Esophagus muscularis mucosa (tissue), 4 donors: Measurements from ENCODE around the gene LMF2. TPM values are rescaled to one million over a fixed set of nuclear protein-coding genes. Genes with fewer than 3 reads are reported as not detected.
"Not testable (repeated sequence)": the region's sequence is repeated elsewhere in the genome, so short reads cannot be mapped to it uniquely, and the experiment has no call there.

Source experiments
- DNase-seq: peaks from one replicate; pipeline ENCODE4 v3.0.0-alpha.2; 2017; ENCODE audit errors: extremely low spot score
- H3K27ac ChIP-seq, 4 donors: fragments of 200-600 bp; sonication (generic); replicated peaks in 1 of 4; 1 replicate in 3 of 4; 2 replicates in 1 of 4; pipeline ENCODE4 v1.5.1; 2016 to 2019; ENCODE audit warnings: mild to moderate bottlenecking in 1 of 4
- H3K27me3 ChIP-seq, 4 donors: fragments of 200-600 bp; sonication (generic); one replicate each; pipeline versions ENCODE4 v1.5.1 to v1.6.0; 2016 to 2019
- H3K36me3 ChIP-seq, 4 donors: fragments of 200-600 bp; sonication (generic); one replicate each; pipeline ENCODE4 v1.5.1; 2016 to 2019
- H3K4me1 ChIP-seq, 4 donors: fragments of 200-600 bp; sonication (generic); one replicate each; pipeline ENCODE4 v1.5.1; 2016 to 2019
- H3K4me3 ChIP-seq, 4 donors: fragments of 200-600 bp; sonication (generic); 1 replicate in 2 of 4; 2 replicates in 2 of 4; pipeline ENCODE4 v1.5.1; 2016 to 2019; ENCODE audit warnings: mild to moderate bottlenecking in 4 of 4, moderate library complexity in 1 of 4
- H3K9me3 ChIP-seq, 4 donors: fragments of 200-600 bp; sonication (generic); 1 replicate in 3 of 4; 2 replicates in 1 of 4; pipeline ENCODE4 v1.5.1; 2016 to 2019
- EP300 ChIP-seq: sonication (generic); formaldehyde crosslinking; IDR thresholded peaks from one replicate; pipeline ENCODE4 v1.6.1; 2017; ENCODE audit warnings: antibody characterized with exemption
- POLR2A ChIP-seq: fragments of 450-650 bp; IDR thresholded peaks from one replicate; pipeline ENCODE4 v1.6.1; 2017; ENCODE audit warnings: antibody characterized with exemption, moderate library complexity, mild to moderate bottlenecking, low read depth
- POLR2AphosphoS5 ChIP-seq, 2 donors: sonication (generic); formaldehyde crosslinking; IDR thresholded peaks; one replicate each; pipeline ENCODE4 v1.6.1; 2017; ENCODE audit warnings: antibody characterized with exemption in 2 of 2
- WGBS: methylation state at CpG from one replicate; pipeline ENCODE4 v1.1.5; 2018; 5-methylcytosine and 5-hydroxymethylcytosine counted together
- intact Hi-C: fragments of 100-400 bp; cut with DNase I; formaldehyde crosslinking; loops from one replicate; pipeline ENCODE4 v1.15.1; 2023
- total RNA-seq, 4 donors: library from RNA; depleted of rRNA; stranded (reverse); fragments of >200 nt; gene quantifications; one replicate each; pipeline versions ENCODE4 v1.1.0 to v1.2.1, GENCODE V29; 2016
- TF ChIP-seq, protein P1 (sequence below), 3 experiments: fragments of 200-600 bp in 2 of 3; fragments of 450-650 bp in 1 of 3; sonication (generic) in 2 of 3; IDR thresholded peaks; one replicate each; pipeline ENCODE4 v1.5.1; 2017 to 2019; ENCODE audit warnings: antibody characterized with exemption in 3 of 3, mild to moderate bottlenecking in 2 of 3, moderate library complexity in 1 of 3

LMF2 gene
- total RNA-seq, 4 donors from 2014 or later = 34.9 to 67.1 (median 46.8) TPM

DNA sequence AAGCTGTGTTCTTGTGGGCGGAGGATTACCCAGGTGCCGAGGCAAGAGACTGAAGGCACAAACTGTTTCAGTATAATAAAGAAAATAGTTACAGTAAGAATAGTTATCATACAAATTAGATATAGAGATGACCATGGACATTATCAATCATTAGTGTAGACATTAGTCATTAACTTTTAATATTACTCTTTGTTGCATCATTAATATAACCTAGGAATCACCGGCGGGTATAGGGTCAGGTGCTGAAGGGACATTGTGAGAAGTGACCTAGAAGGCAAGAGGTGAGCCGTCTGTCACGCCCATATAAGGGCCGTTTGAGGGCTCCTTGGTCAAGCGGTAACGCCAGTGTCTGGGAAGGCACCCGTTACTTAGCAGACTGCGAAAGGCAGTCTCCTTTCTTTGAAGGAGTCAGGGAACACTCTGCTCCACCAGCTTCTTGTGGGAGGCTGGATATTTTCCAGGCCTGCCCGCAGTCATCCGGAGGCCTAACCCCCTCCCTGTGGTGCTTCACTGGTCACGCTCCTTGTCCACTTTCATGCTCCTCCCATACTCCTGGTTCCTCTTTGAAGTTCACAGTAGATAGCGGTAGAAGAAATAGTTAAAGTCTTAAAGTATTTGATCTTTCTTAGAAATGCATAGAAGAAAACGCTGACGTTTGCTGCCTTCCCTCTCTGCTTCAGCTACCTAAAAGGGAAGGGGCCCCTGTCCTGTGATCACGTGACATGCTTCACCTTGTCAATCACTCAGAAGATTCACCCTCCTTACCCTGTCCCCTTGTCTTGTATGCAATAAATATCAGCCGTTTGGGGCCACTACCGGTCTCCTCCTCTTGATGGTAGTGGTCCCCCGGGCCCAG lies 26.6 kb upstream of the LMF2 start:
- H3K36me3 ChIP-seq, H3K4me3 ChIP-seq, DNase-seq, intact Hi-C loops, H3K9me3 ChIP-seq: not testable (repeated sequence)
- Histone ChIP-seq H3K27me3 (peaks cover 10 to 100% (median 40%) of the 10 kb centered on the region in 4 donors), H3K4me1 (peaks cover 31 to 48% (median 45%) of the 10 kb centered on the region in 4 donors), H3K27ac (peak overlapping the region in 3 of 4 donors; percentile 20 to 36 (median 30))
- TF ChIP-seq POLR2AphosphoS5 (IDR thresholded peaks at IDR 0.05) = peak in 1 of 2 donors; percentile 28
- 56% methylated on average over 21 of the region's 21 CpGs for WGBS

DNA sequence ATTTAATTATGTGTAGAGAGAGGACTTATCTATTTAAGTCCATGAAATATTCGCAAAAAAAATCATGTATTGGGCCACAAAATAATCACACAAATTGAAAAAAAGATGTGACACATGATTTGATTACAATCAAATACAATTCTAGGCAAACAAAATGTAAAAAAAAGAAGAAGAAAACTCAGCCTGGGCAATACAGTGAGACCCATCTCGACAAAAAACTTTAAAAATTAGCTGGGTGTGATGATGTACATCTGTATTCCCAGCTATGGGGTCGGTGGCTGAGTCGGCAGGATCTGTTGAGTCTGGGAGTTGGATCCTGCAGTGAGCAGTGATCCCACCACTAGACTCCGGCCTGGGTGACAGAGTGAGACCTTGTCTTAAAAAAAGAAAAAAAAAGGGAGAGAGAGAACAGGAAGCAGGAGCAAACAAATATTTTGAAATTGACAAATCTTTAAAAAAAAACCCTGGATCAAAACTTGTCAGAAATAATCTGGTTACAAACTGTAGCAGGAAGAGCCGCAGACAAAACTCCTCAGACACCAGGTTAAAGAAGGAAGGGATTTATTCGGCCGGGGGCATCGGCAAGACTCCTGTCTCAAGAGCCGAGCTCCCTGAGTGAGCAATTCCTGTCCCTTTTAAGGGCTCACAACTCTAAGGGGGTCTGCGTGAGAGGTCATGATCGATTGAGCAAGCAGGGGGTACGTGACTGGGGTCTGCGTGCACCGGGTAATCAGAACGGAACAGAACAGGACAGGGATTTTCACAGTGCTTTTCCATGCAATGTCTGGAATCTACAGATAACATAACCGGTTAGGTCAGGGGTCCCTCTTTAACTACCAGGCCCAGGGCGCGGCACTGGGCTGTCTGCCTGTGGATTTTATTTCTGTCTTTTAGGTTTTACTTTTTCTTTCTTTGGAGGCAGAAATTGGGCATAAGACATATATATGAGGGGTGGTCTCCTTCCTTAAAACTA lies 25.6 kb upstream of the LMF2 start:
- intact Hi-C loops = no loop called here
- Histone ChIP-seq H3K36me3 (no peaks in the 10 kb centered on the region), H3K4me1 (peaks cover 24 to 45% (median 44%) of the 10 kb centered on the region in 4 donors), H3K27me3 (peaks cover 10 to 91% (median 40%) of the 10 kb centered on the region in 4 donors), H3K4me3 (peak overlapping the region in 1 of 4 donors; percentile 62), H3K27ac (peak overlapping the region; percentile 79 to 93 (median 88)), H3K9me3 (no peaks in the 10 kb centered on the region)
- WGBS = 80% methylated on average over 19 of the region's 19 CpGs
- TF ChIP-seq POLR2AphosphoS5 (IDR thresholded peaks at IDR 0.05) (no peak), POLR2A (no peak), EP300 (no peak)
- TF ChIP-seq, protein P1, sequence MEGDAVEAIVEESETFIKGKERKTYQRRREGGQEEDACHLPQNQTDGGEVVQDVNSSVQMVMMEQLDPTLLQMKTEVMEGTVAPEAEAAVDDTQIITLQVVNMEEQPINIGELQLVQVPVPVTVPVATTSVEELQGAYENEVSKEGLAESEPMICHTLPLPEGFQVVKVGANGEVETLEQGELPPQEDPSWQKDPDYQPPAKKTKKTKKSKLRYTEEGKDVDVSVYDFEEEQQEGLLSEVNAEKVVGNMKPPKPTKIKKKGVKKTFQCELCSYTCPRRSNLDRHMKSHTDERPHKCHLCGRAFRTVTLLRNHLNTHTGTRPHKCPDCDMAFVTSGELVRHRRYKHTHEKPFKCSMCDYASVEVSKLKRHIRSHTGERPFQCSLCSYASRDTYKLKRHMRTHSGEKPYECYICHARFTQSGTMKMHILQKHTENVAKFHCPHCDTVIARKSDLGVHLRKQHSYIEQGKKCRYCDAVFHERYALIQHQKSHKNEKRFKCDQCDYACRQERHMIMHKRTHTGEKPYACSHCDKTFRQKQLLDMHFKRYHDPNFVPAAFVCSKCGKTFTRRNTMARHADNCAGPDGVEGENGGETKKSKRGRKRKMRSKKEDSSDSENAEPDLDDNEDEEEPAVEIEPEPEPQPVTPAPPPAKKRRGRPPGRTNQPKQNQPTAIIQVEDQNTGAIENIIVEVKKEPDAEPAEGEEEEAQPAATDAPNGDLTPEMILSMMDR (IDR thresholded peaks at IDR 0.05) = no peak
- no peak for DNase-seq

DNA sequence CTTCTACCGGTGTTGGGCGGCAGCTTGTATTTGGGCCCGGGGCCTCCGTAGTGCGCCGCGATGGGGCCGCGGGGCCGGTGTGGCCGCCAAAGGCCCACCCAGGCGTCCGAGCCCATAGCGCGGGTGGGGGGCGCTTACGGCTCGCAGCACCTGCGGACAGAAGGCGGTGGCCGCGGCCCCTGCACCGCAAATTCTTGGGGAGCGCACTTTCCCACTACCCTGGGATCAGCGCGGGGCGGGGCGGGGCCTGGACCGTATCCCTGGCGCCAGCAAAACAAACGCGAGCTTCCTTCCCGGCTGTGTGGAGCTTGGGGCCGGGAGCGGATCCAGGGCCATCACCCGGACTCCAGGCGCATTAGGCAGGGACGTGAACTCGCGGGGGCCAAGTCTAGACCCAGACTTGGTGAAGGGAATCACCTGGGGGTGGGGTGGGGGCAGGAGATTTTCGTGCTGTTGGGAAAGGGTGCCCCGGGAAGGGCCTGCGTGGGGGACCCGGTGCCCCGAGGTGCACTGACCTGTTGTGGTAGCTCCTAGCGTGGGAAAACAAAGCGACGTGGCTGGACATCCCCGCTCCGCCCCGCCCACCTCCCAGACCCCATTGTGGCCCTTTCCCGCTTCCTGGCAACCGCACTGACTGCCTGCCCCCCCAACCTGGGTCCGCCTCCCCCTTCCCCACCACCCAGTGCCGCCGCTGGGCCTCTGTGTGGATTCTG lies 24.6 kb upstream of the LMF2 start:
- H3K27ac ChIP-seq = peak overlapping the region; percentile 79 to 93 (median 88)
- no peaks in the 10 kb centered on the region for H3K36me3 ChIP-seq
- peaks cover 27 to 53% (median 48%) of the 10 kb centered on the region in 4 donors for H3K4me1 ChIP-seq
- TF ChIP-seq EP300 (no peak), POLR2A (peak; percentile 27), POLR2AphosphoS5 (IDR thresholded peaks at IDR 0.05) (peak; percentile 52 to 58)
- TF ChIP-seq, protein P1 (IDR thresholded peaks at IDR 0.05) = no peak
- no peaks in the 10 kb centered on the region for H3K9me3 ChIP-seq
- H3K27me3 ChIP-seq = peaks cover 10 to 81% (median 39%) of the 10 kb centered on the region in 4 donors
- DNase-seq = no peak
- H3K4me3 ChIP-seq = peak overlapping the region; percentile 62 to 72 (median 63)
- 4% methylated on average over 25 of the region's 56 CpGs for WGBS
- intact Hi-C loops = no loop called here

- no CpG with 5 or more reads among the region's 44 CpGs for WGBS
- intact Hi-C loops = no loop called here
- Histone ChIP-seq H3K27me3 (peaks cover 10 to 76% (median 37%) of the 10 kb centered on the region in 4 donors), H3K27ac (peak overlapping the region; percentile 79 to 93 (median 88)), H3K4me3 (peak overlapping the region; percentile 62 to 72 (median 63)), H3K4me1 (peaks cover 31 to 58% (median 53%) of the 10 kb centered on the region in 4 donors), H3K9me3 (no peaks in the 10 kb centered on the region), H3K36me3 (no peaks in the 10 kb centered on the region)
- DNase-seq = no peak
- TF ChIP-seq POLR2A (no peak), EP300 (no peak), POLR2AphosphoS5 (IDR thresholded peaks at IDR 0.05) (no peak)
- TF ChIP-seq, protein P1 (IDR thresholded peaks at IDR 0.05) = no peak
Observed at GRCh38 chr22:50531546-50531961, 24.1 kb upstream of the LMF2 start.
